Nucleus accumbens (tissue), 56 donors: ENCODE measurements around the gene CARD11.

Experiments used
- DNase-seq, 56 donors: peaks; one replicate each; lab custom pipeline; 2025; lab: John Stamatoyannopoulos, UW

Gene CARD11

DNA sequence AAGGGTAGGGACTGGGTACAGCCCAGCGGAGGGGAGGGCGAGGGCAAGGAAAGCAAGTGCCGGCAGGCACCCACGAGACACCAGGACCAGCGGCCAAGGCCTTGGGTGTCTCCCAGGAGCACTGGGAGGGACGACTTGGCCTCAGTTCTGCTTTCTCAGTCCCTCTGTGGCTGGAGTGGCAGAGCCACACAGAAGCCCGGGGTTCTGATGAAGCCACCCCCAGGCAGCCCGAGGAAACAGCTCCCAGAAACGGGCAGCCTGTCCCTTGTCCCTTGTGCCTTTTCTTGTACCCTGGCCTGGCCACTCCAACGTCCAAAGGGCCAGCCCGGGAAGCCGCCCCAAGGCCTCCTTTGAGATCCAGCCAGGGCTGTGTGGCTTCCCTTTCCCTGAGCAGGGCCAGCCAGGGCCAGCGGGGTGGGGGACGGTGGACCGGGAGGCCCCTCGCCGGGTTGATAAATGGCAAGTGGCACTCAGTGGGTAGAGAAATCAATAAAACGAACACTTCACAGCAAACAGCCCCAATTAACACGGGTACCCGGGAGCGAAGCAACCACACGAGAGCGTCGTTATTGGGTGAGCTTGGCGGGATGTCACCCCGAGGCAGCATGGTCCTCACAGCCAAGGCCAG is 129.8 kb downstream of the CARD11 start:
- DNase-seq = peak in 16 of 56 donors; percentile 8 to 51 (median 28)

DNA sequence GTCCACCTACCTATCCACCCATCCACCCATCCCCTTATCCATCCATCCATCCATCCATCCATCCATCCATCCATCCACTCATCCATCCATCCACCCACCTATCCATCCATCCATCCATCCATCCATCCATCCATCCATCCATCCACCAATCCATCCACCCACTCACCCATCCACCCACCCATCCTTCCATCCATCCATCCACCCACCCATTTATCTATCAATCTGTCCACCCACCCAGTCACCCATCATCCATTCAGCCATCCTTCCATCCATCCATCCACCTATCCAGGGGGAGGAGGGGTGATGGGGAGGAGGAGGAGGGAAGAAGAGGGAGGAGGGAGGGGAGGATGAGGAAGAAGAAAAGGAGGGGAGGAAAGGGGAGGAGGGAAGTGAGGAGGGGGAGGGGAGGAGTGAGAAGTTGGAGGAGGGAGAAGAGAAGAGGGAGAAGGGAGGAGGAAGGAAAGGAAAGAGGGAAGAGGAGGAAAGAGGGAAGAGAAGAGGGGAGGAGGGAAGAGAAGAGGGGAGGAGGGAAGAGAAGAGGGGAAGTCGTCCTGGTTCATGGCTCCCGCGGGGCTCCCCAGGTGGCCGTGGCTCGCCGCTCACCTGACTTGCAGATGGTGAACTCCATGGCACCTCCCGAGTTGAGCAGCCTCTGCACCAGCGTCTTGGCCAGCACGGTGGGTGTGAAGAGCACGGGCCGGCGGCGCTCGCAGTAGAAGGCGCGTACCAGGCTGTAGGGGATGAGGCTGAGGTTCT is 130.8 kb downstream of the CARD11 start:
- no peak for DNase-seq

DNA sequence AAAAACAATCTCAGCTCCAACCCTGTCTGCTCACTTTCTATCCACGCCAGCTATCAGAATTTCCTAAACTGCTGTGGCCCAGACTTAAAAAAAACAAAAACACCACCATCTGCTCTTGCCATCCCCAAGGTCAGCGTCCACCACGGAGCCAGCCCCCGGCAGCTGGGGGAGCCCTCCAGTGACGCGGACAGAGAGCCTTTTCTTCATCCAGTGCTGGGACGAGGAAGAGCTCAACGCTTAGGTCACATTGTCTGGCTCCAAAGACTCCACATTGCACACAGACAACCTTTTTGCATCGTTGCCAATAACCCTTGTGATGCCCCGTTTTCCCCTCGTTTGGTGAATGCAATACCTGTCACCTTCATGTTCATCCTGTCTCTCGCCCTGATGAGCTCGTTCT is 132.2 kb downstream of the CARD11 start:
- DNase-seq = peak in 3 of 56 donors; percentile 8 to 15 (median 12)

DNA sequence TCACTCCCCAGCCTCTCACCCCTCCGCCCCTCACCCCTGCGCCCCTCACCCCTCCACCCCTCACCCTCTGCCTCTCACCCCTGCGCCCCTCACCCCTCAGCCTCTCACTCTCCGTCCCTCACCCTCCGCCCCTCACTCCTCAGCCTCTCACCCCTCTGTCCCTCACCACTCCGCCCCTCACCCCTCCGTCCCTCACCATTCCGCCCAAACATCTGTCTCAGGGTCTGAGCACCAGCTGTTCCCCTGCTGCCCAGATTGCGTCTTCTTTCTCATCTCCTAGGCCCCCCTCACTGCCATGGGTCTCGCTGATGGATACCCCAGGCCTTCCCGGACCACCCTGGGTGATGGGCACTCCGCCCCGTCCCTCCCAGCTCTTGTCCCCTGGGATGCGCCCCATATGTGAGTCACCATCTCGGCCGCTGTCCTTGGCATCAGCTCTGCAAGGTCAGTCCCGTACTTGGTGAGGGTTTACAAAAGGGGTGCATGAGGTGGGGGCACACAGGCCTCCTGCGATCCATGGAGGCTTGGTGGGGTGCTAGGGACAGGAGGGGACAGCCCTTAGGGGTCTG is 134.1 kb downstream of the CARD11 start:
- DNase-seq = no peak

DNA sequence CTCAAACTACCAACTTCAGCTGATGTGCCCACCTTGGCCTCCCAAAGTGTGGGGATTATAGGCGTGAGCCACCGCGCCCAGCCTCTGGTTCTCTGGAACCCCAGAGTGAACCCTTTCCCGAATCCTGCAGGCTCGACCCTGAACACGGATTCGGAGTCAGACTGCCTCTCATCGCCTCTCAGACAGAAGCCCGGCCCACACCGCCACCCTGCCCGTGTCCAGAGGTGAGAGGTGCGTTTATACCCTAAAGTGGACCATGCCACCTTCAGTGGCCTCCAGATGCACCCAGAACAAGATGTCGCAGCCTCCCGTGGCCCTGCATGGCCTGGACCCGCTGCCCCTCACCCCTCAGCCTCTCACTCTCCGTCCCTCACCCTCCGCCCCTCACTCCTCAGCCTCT is 134.6 kb downstream of the CARD11 start:
- no peak for DNase-seq

DNA sequence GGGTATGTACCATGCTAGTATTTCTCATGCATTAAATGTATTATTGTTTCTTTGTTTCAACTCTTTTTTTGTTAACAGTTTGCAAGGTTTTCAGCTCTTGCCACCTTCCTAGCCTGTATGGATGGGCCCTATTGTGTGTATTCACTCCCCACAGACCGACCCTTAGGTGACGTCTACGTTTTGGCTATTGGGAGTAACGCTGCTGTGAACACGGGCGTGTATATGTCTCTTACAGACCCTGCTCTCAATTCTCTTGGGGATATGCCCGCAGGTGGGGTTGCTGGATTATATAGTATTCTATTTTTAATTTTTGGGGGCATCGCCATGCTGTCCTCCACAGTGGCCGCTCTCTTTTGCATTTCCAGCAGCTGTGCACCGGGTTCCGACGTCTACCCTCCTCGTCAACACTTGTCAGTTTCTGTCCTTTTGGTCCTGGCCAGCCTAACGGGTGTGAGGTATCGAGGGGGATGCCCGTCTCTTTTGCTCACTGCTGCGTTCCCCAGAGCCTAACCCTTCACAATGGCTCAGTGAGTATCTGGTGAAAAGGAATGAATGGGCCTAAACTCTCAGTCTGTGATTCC is 135.5 kb downstream of the CARD11 start:
- no peak for DNase-seq

DNA sequence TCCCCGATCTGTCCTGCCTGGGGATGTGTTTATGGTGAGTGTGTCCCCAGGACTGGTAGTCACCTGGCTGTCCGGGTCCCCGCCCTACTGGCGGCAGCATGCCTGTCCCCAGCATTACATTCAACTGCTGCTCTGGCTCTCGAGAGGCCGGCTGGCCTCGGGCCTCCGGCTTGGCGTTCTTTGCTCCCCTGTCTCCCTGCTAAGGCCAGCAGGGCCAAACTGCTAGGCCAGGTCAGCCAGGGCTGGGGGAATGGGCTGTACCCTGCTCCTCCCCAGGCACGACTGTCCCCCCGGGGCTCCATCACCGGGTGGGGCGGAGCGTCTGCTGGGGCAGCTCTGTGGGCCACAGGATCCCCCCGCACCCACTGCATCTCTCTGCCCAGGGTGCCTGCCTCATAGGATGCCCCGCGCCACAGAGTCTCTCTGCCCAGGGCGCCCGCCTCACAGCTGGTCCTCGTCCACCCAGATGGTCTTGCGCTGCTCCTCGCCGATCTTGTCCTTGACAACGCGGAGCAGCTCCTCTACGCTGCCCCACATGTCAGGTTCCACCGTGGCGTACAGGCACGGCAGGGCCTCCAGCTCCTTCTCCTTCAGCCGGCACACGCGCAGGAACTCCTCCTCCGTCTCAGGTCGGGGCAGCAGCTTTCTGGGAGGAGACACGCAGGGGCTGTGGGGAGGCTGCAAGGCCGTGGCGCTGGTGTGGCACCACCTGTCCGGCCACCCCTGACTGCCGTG is 137.3 kb downstream of the CARD11 start:
- DNase-seq = no peak

DNA sequence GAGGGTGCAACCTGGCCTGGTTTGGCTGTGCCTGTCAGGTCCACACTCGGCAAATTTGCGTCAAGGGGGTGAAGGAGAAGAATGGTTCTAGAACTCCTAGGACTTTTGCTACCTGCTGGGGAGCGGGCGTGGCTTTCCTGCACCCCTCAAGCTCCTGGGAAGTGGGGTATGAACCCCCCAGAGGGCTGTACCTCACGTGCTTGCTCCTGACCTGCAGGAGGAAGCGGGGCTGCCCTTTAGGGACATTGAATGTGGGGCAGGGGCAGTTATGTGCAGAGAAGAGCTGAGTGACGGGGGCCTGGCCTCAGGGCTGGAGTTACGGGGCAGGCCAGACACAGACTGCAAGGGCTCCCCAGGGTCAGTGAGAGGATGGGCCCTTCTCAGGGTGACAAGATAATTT is 138.2 kb downstream of the CARD11 start:
- DNase-seq = no peak

DNA sequence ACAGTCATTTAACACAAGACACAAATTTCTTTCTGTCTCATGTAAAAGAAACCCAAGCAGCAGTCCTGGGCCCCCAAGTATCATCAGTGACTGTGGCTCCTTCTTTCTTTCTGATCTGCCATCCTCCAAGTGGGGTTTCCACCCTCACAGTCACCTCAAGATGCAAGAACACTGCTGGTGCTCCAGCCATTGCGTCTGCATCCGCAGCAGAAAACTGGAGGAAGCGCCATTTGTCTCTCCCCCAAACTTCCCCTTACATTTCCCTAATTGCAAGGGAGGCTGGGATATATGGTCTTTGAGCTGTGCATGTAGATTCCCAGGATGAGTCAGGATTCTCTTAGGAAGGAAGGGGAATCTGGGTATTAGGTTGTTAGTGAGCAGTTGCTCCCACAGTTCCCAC is 138.6 kb downstream of the CARD11 start:
- no peak for DNase-seq

DNA sequence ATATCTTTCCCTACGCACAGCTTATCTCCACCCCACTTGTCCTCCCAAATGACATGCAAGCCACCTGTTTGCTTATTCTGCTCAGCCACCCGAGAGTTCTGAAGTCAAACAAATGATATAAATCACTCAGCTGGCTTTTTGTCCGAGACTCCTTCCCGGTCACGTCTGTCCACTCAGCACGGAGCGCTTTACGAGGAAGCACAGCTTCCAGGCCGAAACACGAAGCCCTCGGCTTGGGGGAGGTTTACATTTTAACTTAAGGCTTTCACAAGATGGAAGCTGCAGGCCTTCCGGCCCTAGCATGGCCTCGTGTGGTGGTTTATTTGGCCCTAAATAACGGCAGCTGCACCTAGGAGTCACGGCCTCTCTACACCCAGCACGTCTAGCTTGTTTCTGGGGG is 139.5 kb downstream of the CARD11 start:
- no peak for DNase-seq

DNA sequence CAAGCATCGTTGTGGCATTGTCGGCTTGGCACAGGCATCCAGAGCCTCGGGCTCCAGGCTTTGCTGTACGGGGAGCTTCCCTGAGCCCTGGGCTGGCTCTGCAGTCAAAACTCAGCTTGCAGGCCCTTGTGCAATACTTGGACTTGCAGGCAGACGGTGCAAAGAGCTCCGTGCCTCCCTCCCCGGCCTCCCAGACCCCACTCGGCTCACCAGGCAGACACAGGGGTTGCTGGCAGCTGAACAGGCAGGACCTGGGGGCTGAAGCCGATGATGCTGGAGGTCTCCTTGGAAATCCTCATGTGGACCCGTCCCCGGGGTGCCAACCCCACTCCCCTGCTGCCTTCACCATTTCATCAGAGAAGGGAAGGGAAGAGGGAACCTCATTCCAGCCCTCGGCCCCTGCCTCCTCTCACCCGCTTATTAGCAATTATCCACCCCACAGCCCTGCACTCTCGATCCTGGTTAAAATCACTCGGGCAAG is 139.9 kb downstream of the CARD11 start:
- DNase-seq = no peak

DNA sequence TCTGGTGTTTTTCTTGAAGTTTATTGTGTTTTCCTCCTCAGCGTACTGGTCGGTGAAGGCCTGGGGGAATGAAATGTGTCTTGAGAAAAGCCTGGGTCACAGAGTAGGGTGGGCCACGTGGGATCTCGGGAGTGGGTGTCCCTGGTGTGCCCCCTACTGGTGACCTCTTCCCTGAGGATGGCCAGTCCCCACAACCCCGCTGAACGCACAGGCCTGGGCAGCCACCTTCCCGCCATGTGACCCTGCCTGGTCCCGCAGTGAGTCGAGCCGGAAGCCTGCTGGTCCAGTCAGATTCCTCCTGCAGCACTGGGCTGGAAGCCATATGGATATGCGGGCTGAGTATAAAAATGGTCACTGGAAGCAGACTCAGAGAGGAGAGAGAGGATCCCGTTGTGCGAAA is 146.6 kb downstream of the CARD11 start:
- DNase-seq = no peak

DNA sequence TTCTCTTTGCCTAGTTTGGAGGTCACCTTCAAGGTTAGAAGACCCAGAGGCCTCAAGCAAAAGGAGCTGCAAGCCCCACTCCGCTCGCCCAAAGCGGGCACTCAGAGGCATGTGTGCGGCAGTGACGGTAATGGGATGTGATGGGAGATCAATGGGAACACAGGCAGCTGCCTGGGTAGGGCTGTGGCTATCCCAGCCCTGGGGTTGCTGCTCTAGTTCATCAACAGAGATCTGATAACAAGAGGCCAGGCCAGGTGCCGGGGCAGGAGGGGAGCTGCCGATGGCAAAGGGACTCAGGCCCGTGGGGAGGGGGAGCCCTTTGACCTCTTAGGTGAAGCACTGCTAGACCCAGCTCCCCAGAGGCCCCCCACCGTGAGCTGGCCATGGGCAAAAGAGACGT is 147.5 kb downstream of the CARD11 start:
- no peak for DNase-seq

DNA sequence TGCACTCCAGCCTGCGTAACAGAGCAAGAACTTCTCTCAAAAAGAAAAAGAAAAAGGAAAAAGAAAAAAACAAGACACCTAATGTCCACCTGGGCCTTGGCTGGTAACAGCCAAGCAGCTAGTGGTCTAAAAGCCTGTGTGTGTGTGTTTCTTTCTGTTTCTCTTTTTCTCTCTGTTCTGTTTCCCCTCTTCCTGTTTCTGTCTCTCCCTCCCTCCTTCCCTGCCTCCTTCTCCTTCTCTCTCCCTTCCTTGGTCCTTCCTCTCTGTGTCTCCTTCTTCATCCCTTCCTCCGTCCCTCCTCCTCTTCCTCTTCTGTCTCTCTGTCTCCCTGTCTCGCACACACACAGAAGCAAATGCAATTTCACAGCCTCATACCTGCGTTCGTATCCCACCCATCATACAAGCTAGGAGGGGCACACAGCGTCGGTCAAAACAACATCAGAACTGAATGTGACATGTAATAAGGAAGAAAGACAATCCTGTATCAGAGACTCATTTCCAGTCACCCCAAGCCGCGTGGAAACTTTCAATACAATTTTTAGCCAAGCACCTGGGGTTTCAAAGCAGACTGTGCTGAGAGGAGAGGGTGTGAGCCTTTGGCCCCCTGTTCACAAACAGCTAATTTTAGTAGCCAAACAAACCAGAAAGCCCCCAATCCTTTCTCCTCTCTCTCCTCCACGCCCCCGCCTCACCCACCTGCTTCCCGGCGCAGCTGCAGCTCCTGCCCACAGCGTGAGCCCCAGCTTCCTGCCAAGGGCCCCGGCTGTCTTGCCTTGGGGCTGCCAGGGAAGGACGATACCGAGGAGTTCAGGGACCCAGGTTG is 149.3 kb downstream of the CARD11 start:
- no peak for DNase-seq

DNA sequence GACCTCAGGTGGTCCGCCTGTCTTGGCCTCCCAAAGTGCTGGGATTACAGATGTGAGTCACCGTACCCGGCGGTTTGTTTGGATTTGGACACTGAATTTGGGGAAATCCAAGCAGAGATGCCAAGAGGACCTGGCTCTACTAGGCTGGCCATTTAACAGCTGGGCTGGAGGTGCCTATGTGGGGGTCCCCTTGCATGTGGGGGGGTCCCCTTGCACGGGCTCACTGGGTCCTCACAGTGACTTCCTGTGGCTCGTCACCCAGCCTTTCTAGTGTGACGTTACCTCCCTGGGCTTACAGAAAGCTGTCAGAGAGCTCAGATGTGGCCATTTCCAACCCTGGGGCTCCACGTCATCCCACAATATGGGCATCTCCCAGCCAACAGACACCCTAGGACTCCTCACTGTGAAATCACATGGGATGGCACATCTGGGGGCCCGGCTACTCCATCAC is 150.2 kb downstream of the CARD11 start:
- DNase-seq = no peak

DNA sequence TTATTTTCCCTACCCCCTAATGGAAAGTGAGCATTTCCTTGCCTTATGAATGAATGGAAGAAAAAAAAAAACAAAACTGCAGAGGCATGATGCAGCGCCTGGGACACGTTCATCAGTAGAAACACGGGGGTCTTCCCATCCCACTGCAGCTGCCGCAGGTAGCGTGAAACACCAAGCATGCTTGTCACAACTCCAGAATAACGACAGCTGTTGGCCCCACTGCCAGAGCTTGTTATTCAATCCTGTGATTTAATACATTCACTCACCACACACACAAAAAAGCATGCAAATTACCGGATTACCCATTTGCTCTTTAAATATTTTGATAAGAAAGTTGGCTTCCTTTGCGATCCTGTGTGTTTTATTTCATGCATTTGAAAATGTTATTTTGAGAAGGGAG is 151.1 kb downstream of the CARD11 start:
- DNase-seq = no peak

DNA sequence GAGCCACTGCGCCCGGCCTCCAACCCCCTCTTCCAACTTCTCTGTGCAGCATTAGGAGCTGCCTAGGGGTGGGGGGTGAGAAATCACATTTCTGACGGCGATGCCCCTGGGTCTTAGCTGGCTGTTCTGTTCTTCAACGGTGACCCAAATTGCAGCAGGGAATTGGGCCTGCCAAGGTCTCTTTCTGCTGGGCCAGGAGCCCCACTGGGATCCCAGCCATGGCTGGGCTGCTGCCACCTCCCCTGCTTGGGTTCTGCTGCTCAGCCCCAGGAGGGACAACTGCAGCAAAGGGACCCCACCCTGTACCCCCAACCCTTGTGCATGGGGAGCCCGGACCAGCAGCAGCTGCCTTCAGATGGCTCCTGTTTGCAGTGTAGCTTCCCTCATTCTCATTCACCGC is 155.9 kb downstream of the CARD11 start:
- DNase-seq = peak in 9 of 56 donors; percentile 7 to 45 (median 13)

DNA sequence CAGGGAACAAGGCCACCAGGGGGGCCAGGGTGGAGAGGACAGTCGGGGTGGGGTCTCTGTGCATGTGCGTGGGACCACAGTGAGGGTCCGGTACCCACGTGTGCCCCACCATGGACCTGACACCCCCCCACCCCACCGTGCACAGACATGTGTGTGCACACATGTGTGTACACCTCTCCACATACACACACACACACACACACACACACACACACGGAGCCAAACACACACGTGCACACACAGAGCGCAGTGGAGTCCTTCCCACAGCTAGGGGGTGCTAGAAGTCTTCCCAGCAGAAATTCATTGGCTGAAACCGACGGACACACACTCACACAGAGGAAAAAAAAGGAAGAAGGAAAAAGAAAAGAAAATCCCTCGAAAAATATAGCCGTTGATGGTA is 156.8 kb downstream of the CARD11 start:
- peak in 14 of 56 donors; percentile 3 to 44 (median 15) for DNase-seq

DNA sequence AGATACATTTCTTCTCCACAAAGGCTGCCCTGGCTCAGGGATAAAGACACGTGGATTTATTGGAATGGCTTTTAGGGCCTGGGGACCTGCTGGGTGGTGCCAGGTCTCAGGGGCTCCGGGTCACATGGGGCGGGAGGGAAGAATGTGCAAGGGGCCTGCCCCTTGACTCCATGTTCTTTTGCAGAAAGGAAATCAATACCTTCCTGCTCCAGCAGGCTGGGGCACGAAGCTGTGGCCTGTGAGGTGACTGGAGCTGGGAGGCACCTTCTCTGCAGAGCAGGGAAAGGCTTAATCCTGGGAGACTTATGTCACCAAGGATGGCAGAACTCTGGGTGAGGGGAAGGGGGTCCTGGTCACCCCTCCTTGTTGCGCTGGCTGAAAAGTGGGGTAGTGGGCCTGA is 157.3 kb downstream of the CARD11 start:
- DNase-seq = no peak

DNA sequence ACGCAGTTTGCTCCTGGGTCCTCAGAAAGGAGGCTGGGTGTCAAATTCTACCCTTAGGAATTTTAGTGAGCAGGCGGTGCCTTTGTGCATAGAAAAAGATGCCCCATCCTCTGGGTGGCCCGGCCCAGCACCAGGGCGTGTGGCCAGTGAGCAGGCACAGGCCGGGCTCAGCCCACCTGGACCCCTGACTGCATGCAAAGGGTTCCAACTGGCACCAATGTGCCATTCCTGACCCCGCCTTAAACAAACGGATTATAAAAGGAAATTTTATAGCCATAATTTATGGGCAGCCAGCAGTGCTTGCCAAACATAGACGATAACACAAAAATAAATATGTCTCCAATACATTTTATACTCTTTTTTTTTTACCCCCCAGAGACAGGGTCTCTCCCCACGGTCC is 159.5 kb downstream of the CARD11 start:
- DNase-seq = no peak
